ENCODE data around the gene CAMK2A.

Gene CAMK2A

DNA sequence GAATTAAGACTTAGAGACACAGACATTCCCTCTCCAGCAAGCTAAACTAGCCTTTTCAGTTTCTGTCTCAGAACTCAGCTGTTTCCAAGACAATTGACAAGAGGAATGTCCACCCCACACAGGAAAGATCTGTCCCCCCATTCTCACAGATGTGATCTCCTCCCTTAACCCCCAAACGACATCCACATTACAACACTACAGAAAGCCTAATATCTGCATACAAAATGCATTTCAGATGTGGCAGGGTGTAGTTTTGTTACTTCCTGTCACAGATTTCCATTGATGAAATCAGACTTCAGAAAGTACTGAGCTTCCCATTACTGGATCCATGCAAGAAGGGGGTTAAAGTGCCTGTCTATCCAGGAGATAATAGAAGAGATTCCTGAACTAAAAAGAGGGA lies 16.0 kb upstream of the CAMK2A start:
- H3K27ac ChIP-seq: no peak overlapping the region
- H3K36me3 ChIP-seq: no peaks in the 10 kb centered on the region
- no peak for TF ChIP-seq CTCF (IDR thresholded peaks at IDR 0.05)
- peaks cover 0 to 6% of the 10 kb centered on the region in 2 donors for H3K27me3 ChIP-seq
- no peak for DNase-seq
- no peaks in the 10 kb centered on the region for H3K9me3 ChIP-seq
- no peak overlapping the region for H3K4me3 ChIP-seq
- H3K4me1 ChIP-seq: peaks cover 0 to 17% (median 14%) of the 10 kb centered on the region in 4 donors
- intact Hi-C loops (cut with DNase I; ENCODE audit: low total_unique reads): no loop called here

GRCh38 chr5:150305095-150305494 lies 15.5 kb upstream of the CAMK2A start:
- H3K27ac ChIP-seq: no peak overlapping the region
- H3K36me3 ChIP-seq: no peaks in the 10 kb centered on the region
- H3K27me3 ChIP-seq: peaks cover 0 to 6% of the 10 kb centered on the region in 2 donors
- intact Hi-C loops (cut with DNase I; ENCODE audit: low total_unique reads): no loop called here
- no peaks in the 10 kb centered on the region for H3K9me3 ChIP-seq
- TF ChIP-seq CTCF (IDR thresholded peaks at IDR 0.05): no peak
- H3K4me3 ChIP-seq: no peak overlapping the region
- no peak for DNase-seq
- peaks cover 0 to 17% (median 14%) of the 10 kb centered on the region in 4 donors for H3K4me1 ChIP-seq

- Histone ChIP-seq H3K4me3 (no peak overlapping the region), H3K27me3 (peaks cover 0 to 5% of the 10 kb centered on the region in 2 donors), H3K27ac (no peak overlapping the region), H3K36me3 (no peaks in the 10 kb centered on the region), H3K4me1 (peaks cover 0 to 17% (median 14%) of the 10 kb centered on the region in 4 donors), H3K9me3 (no peaks in the 10 kb centered on the region)
- no peak for TF ChIP-seq CTCF (IDR thresholded peaks at IDR 0.05)
- no peak for DNase-seq
- intact Hi-C loops (cut with DNase I; ENCODE audit: low total_unique reads): no loop called here
Measured at GRCh38 chr5:150304481-150305081, 15.0 kb upstream of the CAMK2A start.

- Histone ChIP-seq H3K9me3 (no peaks in the 10 kb centered on the region), H3K36me3 (no peaks in the 10 kb centered on the region), H3K4me1 (peaks cover 0 to 17% (median 14%) of the 10 kb centered on the region in 4 donors), H3K27me3 (no peaks in the 10 kb centered on the region), H3K4me3 (no peak overlapping the region), H3K27ac (no peak overlapping the region)
- TF ChIP-seq CTCF (IDR thresholded peaks at IDR 0.05): no peak
- no peak for DNase-seq
- intact Hi-C loops (cut with DNase I; ENCODE audit: low total_unique reads): no loop called here
Measured at GRCh38 chr5:150303660-150304386, 14.2 kb upstream of the CAMK2A start.

- H3K27me3 ChIP-seq: no peaks in the 10 kb centered on the region
- H3K36me3 ChIP-seq: no peaks in the 10 kb centered on the region
- H3K4me3 ChIP-seq: peak overlapping the region; percentile 44 to 48
- H3K27ac ChIP-seq: no peak overlapping the region
- no peaks in the 10 kb centered on the region for H3K9me3 ChIP-seq
- intact Hi-C loops (cut with DNase I; ENCODE audit: low total_unique reads): no loop called here
- no peak for DNase-seq
- no peak for TF ChIP-seq CTCF (IDR thresholded peaks at IDR 0.05)
- peaks cover 0 to 17% (median 14%) of the 10 kb centered on the region in 4 donors for H3K4me1 ChIP-seq
Measured at GRCh38 chr5:150303070-150303615, 13.6 kb upstream of the CAMK2A start.
